OCI-LY7 (cell line): ENCODE measurements around the gene TDRD10. TPM values are rescaled to one million over a fixed set of nuclear protein-coding genes. Genes with fewer than 3 reads are reported as not detected.

Experiments
- Bru-seq: library from RNA; stranded (reverse); fragments of 400-500 nt; gene quantifications from one replicate; lab custom pipeline; 2021; lab: Mats Ljungman, UMichigan
- BruChase-seq, 2 experiments: library from RNA; stranded (reverse); fragments of 400-500 nt; gene quantifications; one replicate each; lab custom pipeline; 2021; lab: Mats Ljungman, UMichigan
- BruUV-seq: library from RNA; stranded (reverse); fragments of 400-500 nt; replicated peaks from 2 replicates; lab custom pipeline; 2021; lab: Mats Ljungman, UMichigan
- CTCF ChIA-PET: fragments of 300-600 bp; sonication (Branson Sonifier 250); formaldehyde crosslinking; loops from one replicate; lab custom pipeline; 2022; ENCODE audit warnings: antibody characterized with exemption; ENCODE audit not compliant: unreplicated experiment; lab: Charles Lee
- POLR2A ChIA-PET: fragments of 300-600 bp; sonication (Branson Sonifier 250); formaldehyde crosslinking; loops from one replicate; lab custom pipeline; 2022; ENCODE audit warnings: antibody characterized with exemption; lab: Charles Lee
- DNase-seq: peaks from one replicate; pipeline ENCODE4 v3.0.0-alpha.2; 2015; ENCODE audit warnings: low spot score
- H2AFZ ChIP-seq: fragments of 200-600 bp; sonication (generic), shearing (Covaris generic); 2 replicates; pipeline ENCODE4 v1.6.1; 2014; ENCODE audit warnings: mild to moderate bottlenecking, antibody characterized with exemption, low read length, moderate library complexity
- H3K27ac ChIP-seq: fragments of 200-600 bp; sonication (generic); 2 replicates; pipeline ENCODE4 v1.5.1; 2014; ENCODE audit warnings: mixed run types, low read depth, mild to moderate bottlenecking, moderate library complexity, low read length, inconsistent platforms; ENCODE audit not compliant: poor library complexity, severe bottlenecking
- H3K36me3 ChIP-seq: fragments of 200-600 bp; sonication (generic); 2 replicates; pipeline ENCODE4 v1.6.1; 2014; ENCODE audit warnings: mild to moderate bottlenecking, antibody characterized with exemption, low read length, moderate library complexity, mixed read lengths; ENCODE audit not compliant: insufficient read depth
- H3K4me1 ChIP-seq: fragments of 200-600 bp; sonication (generic); 2 replicates; pipeline ENCODE4 v1.5.1; 2014; ENCODE audit warnings: mild to moderate bottlenecking, low read length; ENCODE audit not compliant: insufficient read depth, poor library complexity, severe bottlenecking
- H3K4me2 ChIP-seq: fragments of 200-600 bp; sonication (generic); 2 replicates; pipeline ENCODE4 v1.6.1; 2014; ENCODE audit warnings: mild to moderate bottlenecking, low read length
- H3K4me3 ChIP-seq: fragments of 200-600 bp; sonication (generic); 2 replicates; pipeline ENCODE4 v1.5.1; 2014; ENCODE audit warnings: mild to moderate bottlenecking, low read depth, low read length; ENCODE audit not compliant: poor library complexity, severe bottlenecking
- H3K79me2 ChIP-seq: fragments of 200-600 bp; sonication (generic); 2 replicates; pipeline ENCODE4 v1.6.1; 2016; ENCODE audit warnings: low read depth, mild to moderate bottlenecking, low read length, moderate library complexity, mixed read lengths; ENCODE audit not compliant: insufficient read depth
- H3K9me2 ChIP-seq: fragments of 200-600 bp; sonication (generic); 2 replicates; pipeline ENCODE4 v1.6.1; 2016; ENCODE audit warnings: mild to moderate bottlenecking, low read length, mixed read lengths; ENCODE audit not compliant: insufficient read depth
- H3K9me3 ChIP-seq: fragments of 200-600 bp; sonication (generic); 2 replicates; pipeline ENCODE4 v1.6.1; 2014; ENCODE audit warnings: mild to moderate bottlenecking, mixed run types, low read length, mixed read lengths
- H4K20me1 ChIP-seq: fragments of 200-600 bp; sonication (generic); 2 replicates; pipeline ENCODE4 v1.6.1; 2014; ENCODE audit warnings: mild to moderate bottlenecking, antibody characterized with exemption, low read length, moderate library complexity, mixed read lengths; ENCODE audit not compliant: insufficient read depth
- EZH2phosphoT487 ChIP-seq: fragments of 200-600 bp; sonication (generic); IDR thresholded peaks from 2 replicates; pipeline ENCODE4 v1.6.1; 2018; ENCODE audit warnings: low read depth, borderline replicate concordance, mild to moderate bottlenecking, mixed run types, antibody characterized with exemption, low read length, moderate library complexity, mixed read lengths
- intact Hi-C: fragments of 100-400 bp; cut with micrococcal nuclease; formaldehyde crosslinking; loops from one replicate; pipeline ENCODE4 v1.10.0; 2022; ENCODE audit not compliant: unreplicated experiment
- long read RNA-seq: library from polyadenylated mRNA; stranded (forward); transcript quantifications from one replicate; pipeline ENCODE4 v2.0.0, GENCODE V29; 2022
- total RNA-seq, 2 experiments: library from RNA; depleted of rRNA in 1 of 2; stranded (reverse); fragments of >200 nt in 1 of 2; shearing (Covaris generic) in 1 of 2; gene quantifications; 2 replicates each; pipeline ENCODE4 v1.2.3, GENCODE V29; 2014 to 2022
- TF ChIP-seq, protein P1 (sequence below): fragments of 200-600 bp; sonication (generic); conservative IDR thresholded peaks from 2 replicates; pipeline ENCODE4 v1.5.1; 2014; ENCODE audit warnings: mild to moderate bottlenecking, antibody characterized with exemption, low read length, moderate library complexity, mixed read lengths

TDRD10 gene, protein sequence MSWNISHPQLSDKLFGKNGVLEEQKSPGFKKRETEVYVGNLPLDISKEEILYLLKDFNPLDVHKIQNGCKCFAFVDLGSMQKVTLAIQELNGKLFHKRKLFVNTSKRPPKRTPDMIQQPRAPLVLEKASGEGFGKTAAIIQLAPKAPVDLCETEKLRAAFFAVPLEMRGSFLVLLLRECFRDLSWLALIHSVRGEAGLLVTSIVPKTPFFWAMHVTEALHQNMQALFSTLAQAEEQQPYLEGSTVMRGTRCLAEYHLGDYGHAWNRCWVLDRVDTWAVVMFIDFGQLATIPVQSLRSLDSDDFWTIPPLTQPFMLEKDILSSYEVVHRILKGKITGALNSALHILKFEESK
- 0.13 TPM in 1 of 2 replicates, not detected in the other for total RNA-seq (2014; rRNA removed; shearing (Covaris generic))
- total RNA-seq (2022): not detected in 2 replicates
- not detected for Bru-seq, nascent RNA
- BruChase-seq, experiment 1, labeled RNA remaining after a 6-hour chase: not detected
- percentile 2 among the genes with signal in this experiment for BruChase-seq, experiment 2, labeled RNA remaining after a 2-hour chase
- long read RNA-seq: 0 reads

DNA sequence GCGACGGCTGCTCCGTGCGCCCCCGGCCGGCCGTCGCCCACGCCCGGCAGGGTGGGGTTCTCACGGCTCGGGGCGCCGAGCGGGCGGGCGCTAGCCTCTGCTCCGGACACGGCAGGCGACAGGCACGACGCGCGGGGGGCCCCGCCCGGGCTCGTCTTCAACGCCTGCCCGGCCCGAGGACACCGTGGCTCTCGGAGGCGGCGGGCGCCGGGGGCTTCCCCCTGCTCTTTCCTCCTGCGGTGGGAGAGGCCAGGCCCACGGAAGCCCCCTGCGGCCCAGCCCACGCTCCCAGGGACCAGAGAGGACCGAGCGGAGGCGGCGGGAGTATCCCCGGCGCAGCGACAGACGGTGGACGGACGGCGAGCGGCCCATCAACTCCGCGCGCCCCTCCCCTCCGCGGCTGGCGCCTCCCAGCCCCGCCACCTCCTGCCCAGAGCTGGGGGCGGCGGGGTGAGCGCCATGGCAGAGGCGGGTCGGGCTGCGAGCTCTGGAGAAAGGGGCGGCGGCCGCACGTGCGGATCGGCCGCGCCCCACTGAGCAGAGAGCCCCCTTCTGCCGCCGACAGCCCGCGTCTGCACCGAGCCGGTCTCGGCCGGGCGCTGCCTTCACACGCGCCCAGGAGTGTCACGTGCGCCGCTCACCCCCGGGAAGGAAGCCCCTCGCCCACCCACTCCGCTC is at the start of gene TDRD10, which contains the start of gene SHE:
TSS of gene TDRD10 (plus strand) at position 154 of the 678 bp plus-strand sequence. CDS start 4,685 bp downstream, outside the sequence.
TSS of gene SHE (minus strand) at position 347 of the 678 bp plus-strand sequence. CDS start 386 bp downstream, outside the sequence.
- Histone ChIP-seq H4K20me1 (no peaks in the 10 kb centered on the region), H2AFZ (no peak within 1 kb of the TSS), H3K9me3 (no peaks in the 10 kb centered on the region), H3K79me2 (no peaks in the 10 kb centered on the region), H3K36me3 (no peaks in the 10 kb centered on the region), H3K27ac (no peak within 1 kb of the TSS), H3K4me2 (no peak within 1 kb of the TSS), H3K4me3 (no peak within 1 kb of the TSS), H3K4me1 (peaks cover 3% of the 10 kb centered on the region), H3K9me2 (no peaks in the 10 kb centered on the region)
- POLR2A ChIA-PET: no interaction called here
- intact Hi-C loops: no loop called here
- CTCF ChIA-PET: no interaction called here
- no TSS peak for BruUV-seq
- TF ChIP-seq, protein P1, sequence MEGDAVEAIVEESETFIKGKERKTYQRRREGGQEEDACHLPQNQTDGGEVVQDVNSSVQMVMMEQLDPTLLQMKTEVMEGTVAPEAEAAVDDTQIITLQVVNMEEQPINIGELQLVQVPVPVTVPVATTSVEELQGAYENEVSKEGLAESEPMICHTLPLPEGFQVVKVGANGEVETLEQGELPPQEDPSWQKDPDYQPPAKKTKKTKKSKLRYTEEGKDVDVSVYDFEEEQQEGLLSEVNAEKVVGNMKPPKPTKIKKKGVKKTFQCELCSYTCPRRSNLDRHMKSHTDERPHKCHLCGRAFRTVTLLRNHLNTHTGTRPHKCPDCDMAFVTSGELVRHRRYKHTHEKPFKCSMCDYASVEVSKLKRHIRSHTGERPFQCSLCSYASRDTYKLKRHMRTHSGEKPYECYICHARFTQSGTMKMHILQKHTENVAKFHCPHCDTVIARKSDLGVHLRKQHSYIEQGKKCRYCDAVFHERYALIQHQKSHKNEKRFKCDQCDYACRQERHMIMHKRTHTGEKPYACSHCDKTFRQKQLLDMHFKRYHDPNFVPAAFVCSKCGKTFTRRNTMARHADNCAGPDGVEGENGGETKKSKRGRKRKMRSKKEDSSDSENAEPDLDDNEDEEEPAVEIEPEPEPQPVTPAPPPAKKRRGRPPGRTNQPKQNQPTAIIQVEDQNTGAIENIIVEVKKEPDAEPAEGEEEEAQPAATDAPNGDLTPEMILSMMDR: no peak
- no peak for TF ChIP-seq EZH2phosphoT487
- no peak for DNase-seq

DNA sequence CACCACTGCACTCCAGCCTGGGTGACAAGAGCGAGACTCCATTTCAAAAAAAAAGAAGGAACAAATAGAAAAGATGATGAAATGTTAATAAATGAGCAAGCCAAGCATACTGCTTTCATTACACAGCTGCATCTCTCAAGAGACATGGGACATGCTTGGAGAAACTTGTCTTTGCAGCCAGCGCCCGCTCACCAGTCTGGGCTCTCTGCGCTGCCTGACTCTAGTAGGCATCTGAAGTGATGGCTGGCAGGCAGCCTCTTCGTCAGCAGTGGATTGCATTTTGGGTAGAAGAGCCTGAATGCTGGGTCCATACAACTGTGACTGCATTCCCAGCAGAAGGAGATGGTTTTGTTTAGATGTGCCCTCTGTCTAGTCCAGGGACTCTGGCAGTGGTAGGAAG is 48.9 kb upstream of the TDRD10 start:
- CTCF ChIA-PET: no interaction called here
- Histone ChIP-seq H3K4me1 (no peaks in the 10 kb centered on the region), H3K4me2 (no peak overlapping the region), H3K79me2 (no peaks in the 10 kb centered on the region), H3K9me3 (no peaks in the 10 kb centered on the region), H2AFZ (no peak overlapping the region), H4K20me1 (no peaks in the 10 kb centered on the region), H3K4me3 (no peak overlapping the region), H3K27ac (no peak overlapping the region), H3K36me3 (no peaks in the 10 kb centered on the region), H3K9me2 (no peaks in the 10 kb centered on the region)
- TF ChIP-seq, protein P1: no peak
- TF ChIP-seq EZH2phosphoT487: no peak
- no TSS peak for BruUV-seq
- intact Hi-C loops: no loop called here
- POLR2A ChIA-PET: no interaction called here
- DNase-seq: no peak
